Measurements from ENCODE around the gene RALBP1.

The RALBP1 gene

DNA sequence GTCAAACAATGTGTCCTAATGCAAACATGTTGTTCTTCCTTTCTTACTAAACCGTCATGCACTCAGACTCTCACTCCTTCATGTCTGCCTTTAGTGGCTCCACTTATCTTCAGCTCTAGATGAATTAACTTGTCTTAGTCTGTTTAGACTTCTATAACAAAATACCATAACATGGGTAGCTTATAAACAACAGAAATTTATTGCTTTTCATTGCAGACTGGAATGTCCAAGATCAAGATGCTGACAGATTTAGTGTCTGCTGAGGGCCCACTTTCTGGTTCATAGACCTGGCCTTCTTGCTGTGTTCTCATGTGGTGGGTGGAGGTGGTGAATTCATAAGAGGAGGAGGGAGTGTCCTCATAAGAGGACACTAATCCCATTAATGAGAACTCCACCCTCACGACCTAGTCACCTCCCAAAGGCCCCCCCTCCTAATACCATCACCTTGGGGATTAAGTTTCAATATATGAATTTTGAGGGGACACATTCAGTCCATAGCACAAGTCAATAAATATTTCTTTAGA lies 32.3 kb downstream of the RALBP1 start:
- DNase-seq = no peak

GRCh38 chr18:9508446-9509025 lies 33.2 kb downstream of the RALBP1 start:
- no peak for DNase-seq

GRCh38 chr18:9513971-9514512 lies 38.7 kb downstream of the RALBP1 start:
- no peak for DNase-seq

GRCh38 chr18:9516437-9517064 lies 41.2 kb downstream of the RALBP1 start:
- peak; percentile 29 for DNase-seq

GRCh38 chr18:9517869-9518268 lies 42.6 kb downstream of the RALBP1 start:
- no peak for DNase-seq

- no peak for DNase-seq
Observed at GRCh38 chr18:9519399-9519798, 44.1 kb downstream of the RALBP1 start.

DNA sequence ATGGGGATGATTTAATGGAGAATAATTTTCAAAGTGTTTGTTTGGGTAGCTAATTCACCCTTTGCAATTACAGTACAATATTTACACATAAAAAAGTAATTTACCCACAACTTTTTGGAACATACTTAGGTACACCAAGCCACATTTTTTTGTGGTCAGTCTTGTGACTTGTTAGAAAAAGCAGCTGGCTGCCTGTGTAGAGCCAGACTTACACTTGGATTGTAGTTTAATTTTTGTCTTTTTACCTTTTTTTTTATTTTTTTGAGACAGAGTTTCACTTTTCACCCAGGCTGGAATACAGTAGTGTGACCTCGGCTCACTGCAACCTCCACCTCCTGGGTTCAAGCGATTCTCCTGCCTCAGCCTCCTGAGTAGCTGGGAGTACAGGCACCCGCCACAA lies 45.4 kb downstream of the RALBP1 start:
- DNase-seq = no peak

GRCh38 chr18:9521770-9522169 lies 46.5 kb downstream of the RALBP1 start:
- no peak for DNase-seq

GRCh38 chr18:9522952-9523351 lies 47.6 kb downstream of the RALBP1 start:
- DNase-seq = no peak

DNA sequence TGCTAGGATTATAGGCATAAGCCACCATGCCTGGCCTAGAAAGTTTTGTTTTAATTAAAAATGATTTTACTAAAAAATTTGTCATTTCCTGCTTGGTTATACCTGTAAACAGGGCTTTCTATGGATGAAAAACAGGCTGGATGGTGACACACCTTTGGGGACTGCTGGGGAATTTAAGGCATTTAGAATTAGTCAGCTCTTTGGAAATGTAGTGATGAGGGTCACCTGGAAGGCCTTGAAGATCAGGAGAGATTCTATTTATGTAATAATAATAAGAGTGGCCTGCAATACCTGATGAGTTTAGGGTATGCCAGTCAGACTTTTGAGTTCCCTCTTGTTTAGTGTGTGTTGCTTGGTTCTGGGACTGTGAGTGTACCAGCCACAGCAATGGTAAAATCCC lies 51.1 kb downstream of the RALBP1 start:
- no peak for DNase-seq

DNA sequence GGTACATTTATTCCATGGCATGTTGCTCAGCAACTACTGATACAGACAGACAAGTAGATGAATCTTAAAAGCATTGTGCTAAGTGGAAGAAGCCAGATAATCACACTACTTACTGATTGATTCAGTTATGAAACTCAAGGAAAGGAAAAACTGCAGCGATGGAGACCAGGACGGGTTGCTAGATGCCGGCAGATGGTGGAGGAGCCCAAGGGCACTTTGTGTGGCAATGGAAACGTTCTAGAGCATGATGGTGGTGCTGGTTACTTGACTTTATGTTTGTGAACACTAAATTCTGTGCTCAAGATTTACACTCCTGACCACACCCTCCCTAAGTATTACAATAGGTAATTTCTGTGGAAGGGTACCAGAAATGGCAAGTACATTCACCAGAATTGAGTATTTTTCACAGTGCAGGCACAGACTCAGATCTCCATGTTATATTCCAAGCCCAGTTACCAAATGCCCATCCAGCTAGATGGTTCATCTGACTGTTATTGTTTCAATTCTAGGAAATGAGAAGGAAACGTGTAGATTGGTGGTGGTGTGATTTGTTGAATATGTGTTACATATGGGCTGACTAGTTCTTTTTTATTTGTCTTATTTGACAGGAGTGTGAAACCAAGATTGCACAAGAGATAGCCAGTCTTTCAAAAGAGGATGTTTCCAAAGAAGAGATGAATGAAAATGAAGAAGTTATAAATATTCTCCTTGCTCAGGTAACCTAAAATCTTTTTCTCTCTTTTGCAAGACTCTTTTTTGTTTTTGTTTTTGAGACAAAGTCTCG lies 55.1 kb downstream of the RALBP1 start:
- no peak for DNase-seq

DNA sequence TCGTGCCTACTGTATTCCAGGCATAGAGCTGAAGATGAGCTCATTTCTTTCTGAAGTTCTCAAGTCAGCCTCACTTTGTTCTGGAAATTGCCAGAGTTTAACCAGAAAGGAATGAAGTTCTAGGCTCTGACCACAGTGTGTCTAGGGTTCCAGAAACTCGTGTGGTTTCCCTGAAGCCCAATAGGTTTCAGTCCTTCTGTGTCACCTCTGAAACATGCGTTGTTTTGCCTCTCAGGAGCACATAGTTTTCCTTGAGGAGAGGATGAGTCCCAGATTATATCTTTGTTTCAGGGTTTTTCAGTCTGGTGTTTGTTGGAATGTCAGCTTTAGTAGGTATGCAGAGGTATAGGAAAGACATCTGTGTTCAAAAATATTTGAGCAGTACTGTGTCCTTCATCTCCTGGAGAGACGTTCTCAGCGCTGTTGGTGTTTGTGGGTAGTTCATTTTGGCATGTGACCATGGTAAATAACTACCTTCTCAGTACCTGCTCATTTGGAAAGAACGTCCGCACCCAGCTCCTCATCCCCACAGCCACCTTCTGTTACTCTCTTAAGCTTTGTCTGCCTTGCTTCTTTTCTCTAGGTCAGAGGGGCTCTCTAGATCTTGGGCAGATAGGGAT lies 56.6 kb downstream of the RALBP1 start:
- DNase-seq = no peak

DNA sequence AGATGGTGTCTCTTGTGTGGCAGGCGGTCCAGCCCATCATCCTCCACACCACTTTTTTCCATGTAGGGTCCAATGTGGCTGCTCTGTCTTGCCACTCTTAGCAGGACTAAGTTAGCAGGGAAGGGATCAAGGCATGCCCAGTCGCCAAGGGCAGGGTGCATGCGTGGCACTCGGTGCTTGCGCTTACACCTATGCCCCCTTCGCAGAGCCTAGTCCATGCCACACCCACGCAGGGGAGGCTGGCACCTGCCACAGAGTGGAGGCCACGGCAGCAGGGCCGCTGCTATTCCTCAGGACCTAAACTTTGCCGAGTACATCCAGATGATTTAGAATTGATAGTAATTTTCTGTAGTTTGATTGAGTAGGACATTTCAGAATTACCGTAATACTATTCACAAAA lies 59.5 kb downstream of the RALBP1 start:
- no peak for DNase-seq

GRCh38 chr18:9535430-9535991 lies 60.2 kb downstream of the RALBP1 start:
- DNase-seq = no peak

DNA sequence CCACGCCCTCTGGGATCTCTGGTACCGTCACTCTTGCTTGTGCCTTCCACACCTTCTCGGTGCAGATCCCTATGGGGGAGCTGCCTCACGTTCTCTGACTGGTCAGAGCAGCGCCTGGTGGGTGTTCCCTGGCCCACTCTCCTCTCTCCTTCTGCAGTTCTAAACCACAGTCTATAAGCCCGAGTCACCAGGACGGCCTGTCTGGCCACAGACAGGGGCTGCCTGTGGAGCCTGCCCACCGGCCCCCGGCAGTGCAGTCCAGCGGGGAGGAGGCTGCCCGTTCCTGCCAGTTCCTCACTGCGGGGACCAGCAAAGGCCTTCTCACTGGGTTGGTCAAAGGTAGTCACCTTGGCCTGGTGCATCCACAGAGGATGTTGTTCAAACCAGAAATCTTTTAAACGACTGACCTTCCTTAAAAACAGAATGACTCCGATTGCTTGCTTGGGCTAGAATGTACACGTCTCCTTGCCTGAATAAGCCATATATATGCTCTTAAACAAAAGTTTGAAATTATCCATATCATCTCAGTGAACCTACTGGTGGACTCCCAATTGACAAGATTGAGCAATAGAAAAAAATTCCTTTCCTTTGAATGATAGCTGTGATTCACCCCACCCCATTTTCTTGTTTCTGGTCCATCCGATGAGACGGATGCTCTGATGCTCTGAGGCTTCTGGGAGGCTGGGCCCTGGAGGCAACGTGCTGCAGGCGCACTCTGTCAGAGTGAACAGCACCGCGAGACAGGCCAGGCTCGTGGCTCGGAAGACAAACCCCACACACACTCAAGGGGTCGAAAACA lies 61.2 kb downstream of the RALBP1 start:
- DNase-seq = no peak

DNA sequence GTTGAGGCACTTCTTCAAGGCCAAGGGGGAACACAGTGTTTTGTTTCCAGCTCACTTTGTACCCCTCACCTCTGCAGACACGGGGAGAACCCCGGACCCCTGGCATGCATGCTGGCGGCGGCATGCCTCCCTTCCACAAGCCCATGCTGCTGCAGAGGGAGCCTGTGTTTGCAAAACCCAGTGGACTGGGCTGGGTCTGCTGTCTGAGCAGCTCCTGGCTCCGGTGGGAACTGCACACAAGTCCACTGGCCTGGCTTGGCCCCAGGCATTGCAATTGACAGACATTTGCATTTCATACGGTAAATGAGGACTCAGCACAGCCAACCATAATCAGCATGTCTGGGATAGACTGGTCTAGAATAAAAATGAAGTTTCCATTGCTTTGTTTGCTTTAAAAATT lies 62.4 kb downstream of the RALBP1 start:
- DNase-seq = no peak

- no peak for DNase-seq
Observed at GRCh38 chr18:9539283-9539682, 64.0 kb downstream of the RALBP1 start.

DNA sequence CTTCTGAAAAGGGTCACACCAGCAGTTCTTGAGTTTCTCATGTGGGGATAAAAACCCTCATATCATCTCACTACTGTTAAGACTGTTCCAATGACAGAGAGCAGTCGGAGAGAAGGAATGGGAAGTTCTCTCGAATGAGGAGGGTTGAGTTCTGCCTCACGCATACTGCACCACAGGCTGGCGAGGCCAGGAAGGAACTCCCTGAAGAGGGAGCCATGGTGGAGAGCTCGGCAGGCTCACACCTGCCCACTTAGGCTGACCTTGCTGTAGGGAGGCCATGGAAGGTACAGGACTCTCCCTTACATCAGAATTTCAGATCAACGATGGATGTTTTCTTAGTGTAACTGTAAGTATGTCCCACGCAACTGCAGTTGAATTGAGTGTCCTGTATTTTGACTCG lies 64.6 kb downstream of the RALBP1 start:
- no peak for DNase-seq

DNA sequence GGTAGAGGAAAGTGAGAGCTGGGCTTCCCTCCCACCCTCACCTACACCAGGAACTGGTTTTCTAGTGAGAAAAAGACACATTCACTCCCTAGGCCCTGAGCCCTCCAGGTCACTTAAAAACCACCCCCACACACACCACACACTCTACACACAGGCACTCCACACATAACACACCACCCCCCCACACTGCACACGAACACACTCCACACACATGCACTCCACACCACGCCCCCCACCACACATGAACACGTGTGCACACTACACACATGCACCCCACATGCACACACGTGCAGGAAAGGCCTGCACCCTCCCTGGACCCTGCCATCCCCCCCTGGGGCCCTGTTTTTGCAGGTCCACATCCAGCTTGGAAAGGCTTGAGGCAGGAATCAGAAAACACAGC lies 67.6 kb downstream of the RALBP1 start:
- DNase-seq = no peak

DNA sequence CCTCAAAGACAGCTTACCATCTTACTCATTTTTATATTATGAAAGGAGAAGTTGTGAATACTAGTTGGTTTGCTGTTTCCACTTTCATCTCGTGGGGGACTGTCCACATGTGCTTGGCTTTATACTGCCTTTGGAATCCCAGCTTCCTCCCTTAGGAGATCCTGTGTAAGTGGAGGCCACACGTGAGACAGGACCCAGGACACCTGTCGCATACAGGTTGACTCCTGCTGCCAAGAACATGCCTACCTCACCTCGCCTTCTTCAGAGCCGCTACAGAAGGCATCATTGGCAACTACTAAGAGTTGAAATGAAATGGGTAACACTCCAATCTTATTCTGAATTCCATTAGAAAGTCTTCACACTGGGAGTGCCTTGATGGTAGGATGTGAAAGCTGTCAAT lies 69.7 kb downstream of the RALBP1 start:
- no peak for DNase-seq

GRCh38 chr18:9546468-9546867 lies 71.2 kb downstream of the RALBP1 start:
- DNase-seq = no peak

- no peak for DNase-seq
Observed at GRCh38 chr18:9547782-9548181, 72.5 kb downstream of the RALBP1 start.
